ENCODE results near the gene ADAD2.

GRCh38 chr16:84212154-84212553, 21.2 kb downstream of the ADAD2 start:
- TF ChIP-seq, protein P1, sequence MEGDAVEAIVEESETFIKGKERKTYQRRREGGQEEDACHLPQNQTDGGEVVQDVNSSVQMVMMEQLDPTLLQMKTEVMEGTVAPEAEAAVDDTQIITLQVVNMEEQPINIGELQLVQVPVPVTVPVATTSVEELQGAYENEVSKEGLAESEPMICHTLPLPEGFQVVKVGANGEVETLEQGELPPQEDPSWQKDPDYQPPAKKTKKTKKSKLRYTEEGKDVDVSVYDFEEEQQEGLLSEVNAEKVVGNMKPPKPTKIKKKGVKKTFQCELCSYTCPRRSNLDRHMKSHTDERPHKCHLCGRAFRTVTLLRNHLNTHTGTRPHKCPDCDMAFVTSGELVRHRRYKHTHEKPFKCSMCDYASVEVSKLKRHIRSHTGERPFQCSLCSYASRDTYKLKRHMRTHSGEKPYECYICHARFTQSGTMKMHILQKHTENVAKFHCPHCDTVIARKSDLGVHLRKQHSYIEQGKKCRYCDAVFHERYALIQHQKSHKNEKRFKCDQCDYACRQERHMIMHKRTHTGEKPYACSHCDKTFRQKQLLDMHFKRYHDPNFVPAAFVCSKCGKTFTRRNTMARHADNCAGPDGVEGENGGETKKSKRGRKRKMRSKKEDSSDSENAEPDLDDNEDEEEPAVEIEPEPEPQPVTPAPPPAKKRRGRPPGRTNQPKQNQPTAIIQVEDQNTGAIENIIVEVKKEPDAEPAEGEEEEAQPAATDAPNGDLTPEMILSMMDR (conservative IDR thresholded peaks at IDR 0.05; ENCODE audit: low read length) = no peak
- TF ChIP-seq EZH2phosphoT487 (IDR thresholded peaks at IDR 0.05; ENCODE audit: borderline replicate concordance, low read depth, low read length) = no peak
